ENCODE measurements around the gene IGFBP4. TPM values are rescaled to one million over a fixed set of nuclear protein-coding genes. Genes with fewer than 3 reads are reported as not detected.

IGFBP4 gene
- total and polyA plus RNA-seq, 2 of the 13 experiments (the other 11 are each of a cell fraction or from before 2014, with no cell fraction given): 4.1 to 49.0 TPM

DNA sequence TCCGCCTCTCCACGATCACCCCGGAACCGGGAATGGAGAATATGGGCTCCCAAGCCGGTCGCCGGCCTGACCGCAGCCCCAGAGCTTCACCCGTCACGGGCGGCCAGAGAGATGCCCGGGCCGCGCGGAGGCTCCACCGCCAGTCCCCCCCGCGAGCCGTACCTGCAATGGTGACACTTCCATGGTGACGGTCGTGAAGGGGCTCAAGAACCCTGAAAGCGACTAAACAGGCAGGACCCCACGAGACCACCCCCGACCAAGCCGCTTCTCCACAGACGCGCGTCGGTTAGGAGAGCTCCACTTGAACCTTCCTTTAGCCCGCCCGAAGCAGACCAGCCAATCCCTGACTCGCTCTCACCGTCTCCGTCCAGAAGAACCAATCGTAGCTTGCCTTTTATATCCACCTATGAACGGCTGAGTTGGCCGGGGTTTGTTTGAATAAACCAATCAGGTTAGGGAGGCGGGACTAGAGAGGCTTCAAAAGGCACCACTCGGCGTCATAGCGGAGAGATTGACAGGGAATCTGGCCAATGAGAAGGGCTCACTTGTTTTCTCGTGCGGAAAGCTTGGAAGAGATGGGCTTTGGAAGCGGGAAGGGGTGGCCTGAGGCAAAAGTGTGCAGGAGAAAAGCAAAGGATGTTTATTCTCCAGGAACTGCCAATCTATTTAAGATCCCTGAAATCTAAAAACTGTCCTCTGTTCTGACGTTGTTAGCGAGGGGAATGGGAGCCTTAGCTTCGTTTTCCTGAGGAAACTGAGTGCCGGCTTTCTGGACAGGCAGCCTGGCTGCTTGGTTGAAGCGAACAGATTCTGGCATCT, 25.4 kb upstream of the IGFBP4 start, which contains the start of gene TOP2A (continued):
- TF ChIP-seq, protein P1, sequence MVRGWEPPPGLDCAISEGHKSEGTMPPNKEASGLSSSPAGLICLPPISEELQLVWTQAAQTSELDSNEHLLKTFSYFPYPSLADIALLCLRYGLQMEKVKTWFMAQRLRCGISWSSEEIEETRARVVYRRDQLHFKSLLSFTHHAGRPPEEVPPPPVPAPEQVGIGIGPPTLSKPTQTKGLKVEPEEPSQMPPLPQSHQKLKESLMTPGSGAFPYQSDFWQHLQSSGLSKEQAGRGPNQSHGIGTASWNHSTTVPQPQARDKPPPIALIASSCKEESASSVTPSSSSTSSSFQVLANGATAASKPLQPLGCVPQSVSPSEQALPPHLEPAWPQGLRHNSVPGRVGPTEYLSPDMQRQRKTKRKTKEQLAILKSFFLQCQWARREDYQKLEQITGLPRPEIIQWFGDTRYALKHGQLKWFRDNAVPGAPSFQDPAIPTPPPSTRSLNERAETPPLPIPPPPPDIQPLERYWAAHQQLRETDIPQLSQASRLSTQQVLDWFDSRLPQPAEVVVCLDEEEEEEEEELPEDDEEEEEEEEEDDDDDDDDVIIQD (CRISPR knock-in tag; IDR thresholded peaks at IDR 0.05; ENCODE audit: low read depth): peak; percentile 70
- no peak for TF ChIP-seq HNRNPH1 (optimal IDR thresholded peaks at IDR 0.05; ENCODE audit: low read depth, low read length)
- TF ChIP-seq ZNF598 (CRISPR knock-in tag; IDR thresholded peaks at IDR 0.05; ENCODE audit: borderline replicate concordance): peak; percentile 97
- TF ChIP-seq YEATS4 (CRISPR knock-in tag; IDR thresholded peaks at IDR 0.05; ENCODE audit: borderline replicate concordance): peak; percentile 88; the same call in 1 of the 2 replicates
- peak; percentile 73 for TF ChIP-seq TAF1 (CRISPR knock-in tag; IDR thresholded peaks at IDR 0.05)
- 0 out of 2 replicates have a peak, but pooled peaks have one; percentile 16 for TF ChIP-seq ZNF512B (CRISPR knock-in tag; IDR thresholded peaks at IDR 0.05; ENCODE audit: borderline replicate concordance)
- peak; percentile 100 for TF ChIP-seq ZNF878 (CRISPR knock-in tag; IDR thresholded peaks at IDR 0.05)
- no peak for TF ChIP-seq HINFP (CRISPR knock-in tag; IDR thresholded peaks at IDR 0.05; ENCODE audit: low read depth)
- no peak for TF ChIP-seq ZNF775 (CRISPR knock-in tag; IDR thresholded peaks at IDR 0.05; ENCODE audit: borderline replicate concordance)
- TF ChIP-seq ZBTB20 (CRISPR knock-in tag; IDR thresholded peaks at IDR 0.05; ENCODE audit: borderline replicate concordance, low read depth): no peak
- TF ChIP-seq ZNF496 (CRISPR knock-in tag; IDR thresholded peaks at IDR 0.05; ENCODE audit: insufficient replicate concordance): no peak
- no peak for TF ChIP-seq ZNF260 (CRISPR knock-in tag; IDR thresholded peaks at IDR 0.05; ENCODE audit: borderline replicate concordance, low read depth)
- TF ChIP-seq SP140L (CRISPR knock-in tag; IDR thresholded peaks at IDR 0.05; ENCODE audit: borderline replicate concordance): no peak
- TF ChIP-seq IRX3 (CRISPR knock-in tag; IDR thresholded peaks at IDR 0.05; ENCODE audit: borderline replicate concordance, low read depth): peak; percentile 96
- TF ChIP-seq, protein P2, sequence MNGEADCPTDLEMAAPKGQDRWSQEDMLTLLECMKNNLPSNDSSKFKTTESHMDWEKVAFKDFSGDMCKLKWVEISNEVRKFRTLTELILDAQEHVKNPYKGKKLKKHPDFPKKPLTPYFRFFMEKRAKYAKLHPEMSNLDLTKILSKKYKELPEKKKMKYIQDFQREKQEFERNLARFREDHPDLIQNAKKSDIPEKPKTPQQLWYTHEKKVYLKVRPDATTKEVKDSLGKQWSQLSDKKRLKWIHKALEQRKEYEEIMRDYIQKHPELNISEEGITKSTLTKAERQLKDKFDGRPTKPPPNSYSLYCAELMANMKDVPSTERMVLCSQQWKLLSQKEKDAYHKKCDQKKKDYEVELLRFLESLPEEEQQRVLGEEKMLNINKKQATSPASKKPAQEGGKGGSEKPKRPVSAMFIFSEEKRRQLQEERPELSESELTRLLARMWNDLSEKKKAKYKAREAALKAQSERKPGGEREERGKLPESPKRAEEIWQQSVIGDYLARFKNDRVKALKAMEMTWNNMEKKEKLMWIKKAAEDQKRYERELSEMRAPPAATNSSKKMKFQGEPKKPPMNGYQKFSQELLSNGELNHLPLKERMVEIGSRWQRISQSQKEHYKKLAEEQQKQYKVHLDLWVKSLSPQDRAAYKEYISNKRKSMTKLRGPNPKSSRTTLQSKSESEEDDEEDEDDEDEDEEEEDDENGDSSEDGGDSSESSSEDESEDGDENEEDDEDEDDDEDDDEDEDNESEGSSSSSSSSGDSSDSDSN (CRISPR knock-in tag; IDR thresholded peaks at IDR 0.05): 0 out of 2 replicates have a peak, but pooled peaks have one; percentile 35
- peak; percentile 64 for TF ChIP-seq ZBTB38 (CRISPR knock-in tag; IDR thresholded peaks at IDR 0.05)
- TF ChIP-seq TOPORS (CRISPR knock-in tag; IDR thresholded peaks at IDR 0.05): peak; percentile 86
- TF ChIP-seq NFYB (CRISPR knock-in tag; IDR thresholded peaks at IDR 0.05): peak; percentile 99
- TF ChIP-seq REL (CRISPR knock-in tag; conservative IDR thresholded peaks at IDR 0.05): peak; percentile 98

Measured in HepG2 (cell line).